ENCODE results near the gene ALG9.
A peak's percentile ranks its signal among the peaks of the same experiment; 100 is the strongest.
"Not testable (repeated sequence)": the region's sequence is repeated elsewhere in the genome, so short reads cannot be mapped to it uniquely, and the experiment has no call there.

Gene ALG9

GRCh38 chr11:111792955-111793500, 78.4 kb downstream of the ALG9 start:
- no peak for DNase-seq

GRCh38 chr11:111792314-111792713, 79.1 kb downstream of the ALG9 start:
- DNase-seq, result no peak

DNA sequence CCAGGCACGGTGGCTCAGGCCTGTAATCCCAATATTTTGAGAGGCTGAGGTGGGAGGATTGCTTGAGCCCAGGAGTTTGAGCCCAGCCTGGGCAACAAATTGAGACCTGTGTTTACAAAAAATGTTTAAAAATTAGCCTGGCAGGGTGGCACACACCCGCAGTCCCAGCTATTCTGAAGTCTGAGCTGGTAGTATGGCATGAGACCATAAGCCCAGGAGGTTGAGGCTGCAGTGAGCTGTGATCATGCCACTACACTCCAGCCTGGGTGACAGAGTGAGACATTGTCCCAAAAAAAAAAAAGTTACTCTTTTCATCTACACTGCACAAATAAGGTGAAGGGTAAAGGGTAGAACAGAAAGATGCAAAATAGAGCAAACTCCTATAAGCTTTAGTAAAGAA, 82.9 kb downstream of the ALG9 start:
- DNase-seq, result no peak

GRCh38 chr11:111788051-111788450, 83.3 kb downstream of the ALG9 start:
- DNase-seq, result no peak

DNA sequence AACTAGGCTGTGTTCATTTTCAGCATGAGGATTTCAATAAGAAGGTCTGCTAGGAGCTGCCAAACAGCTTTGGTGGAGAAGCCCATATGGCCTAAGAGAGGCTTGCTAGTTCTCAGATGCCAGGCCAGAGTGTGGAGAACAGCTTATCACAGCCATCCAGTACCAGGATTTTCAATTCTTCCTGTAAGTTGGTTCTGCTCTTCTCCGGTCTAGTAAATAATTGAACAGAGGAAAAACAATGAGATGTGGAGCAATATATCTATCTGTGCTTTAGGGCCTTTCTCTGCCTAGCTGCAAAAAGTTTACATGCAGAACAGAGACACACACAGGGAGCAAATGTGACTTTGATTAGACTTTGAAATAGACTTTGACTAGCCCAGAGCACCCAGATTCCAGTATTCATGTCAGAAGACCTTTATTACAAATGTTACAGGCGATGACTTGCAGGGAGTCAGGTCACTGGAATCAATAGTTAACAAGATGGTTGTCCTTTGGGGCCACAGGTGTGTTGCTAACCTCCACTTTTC, 85.4 kb downstream of the ALG9 start:
- no peak for DNase-seq

GRCh38 chr11:111785076-111785475, 86.3 kb downstream of the ALG9 start:
- no peak for DNase-seq

GRCh38 chr11:111784311-111784710, 87.1 kb downstream of the ALG9 start:
- not testable (repeated sequence) for DNase-seq

DNA sequence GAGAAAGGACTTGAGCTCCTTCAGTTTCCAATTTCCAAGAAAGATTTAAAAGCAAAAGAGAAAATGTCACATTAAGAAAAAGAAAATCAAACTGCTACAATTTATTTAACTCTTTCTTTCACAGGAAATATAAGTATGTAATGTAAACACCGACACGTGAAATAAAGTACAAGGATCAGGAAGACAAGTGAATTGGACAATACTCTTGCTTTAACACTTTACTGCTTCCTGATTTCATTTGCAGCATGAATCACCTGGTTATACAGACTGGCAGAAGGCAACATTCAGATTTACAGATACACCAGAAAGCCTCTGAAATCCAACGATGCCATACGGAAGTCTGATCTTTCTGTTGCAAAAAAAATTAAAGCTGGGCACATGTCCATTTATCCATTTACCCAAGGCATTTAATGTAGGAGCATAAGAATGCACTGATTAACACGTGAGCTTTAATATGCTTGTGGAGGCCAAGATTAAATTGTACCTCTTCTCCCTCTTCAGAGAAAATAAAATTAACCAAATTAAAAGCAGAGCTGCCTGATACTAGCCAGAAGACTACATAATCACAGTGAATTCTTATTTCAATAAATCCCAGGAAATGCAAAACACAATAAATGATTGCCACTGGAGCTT, 89.2 kb downstream of the ALG9 start:
- DNase-seq, result no peak

- no peak for DNase-seq
Measured at GRCh38 chr11:111779118-111779517, 92.3 kb downstream of the ALG9 start.

GRCh38 chr11:111778047-111778558, 93.3 kb downstream of the ALG9 start:
- no peak for DNase-seq

GRCh38 chr11:111777094-111778046, 94.0 kb downstream of the ALG9 start:
- DNase-seq, result peak; percentile 70

DNA sequence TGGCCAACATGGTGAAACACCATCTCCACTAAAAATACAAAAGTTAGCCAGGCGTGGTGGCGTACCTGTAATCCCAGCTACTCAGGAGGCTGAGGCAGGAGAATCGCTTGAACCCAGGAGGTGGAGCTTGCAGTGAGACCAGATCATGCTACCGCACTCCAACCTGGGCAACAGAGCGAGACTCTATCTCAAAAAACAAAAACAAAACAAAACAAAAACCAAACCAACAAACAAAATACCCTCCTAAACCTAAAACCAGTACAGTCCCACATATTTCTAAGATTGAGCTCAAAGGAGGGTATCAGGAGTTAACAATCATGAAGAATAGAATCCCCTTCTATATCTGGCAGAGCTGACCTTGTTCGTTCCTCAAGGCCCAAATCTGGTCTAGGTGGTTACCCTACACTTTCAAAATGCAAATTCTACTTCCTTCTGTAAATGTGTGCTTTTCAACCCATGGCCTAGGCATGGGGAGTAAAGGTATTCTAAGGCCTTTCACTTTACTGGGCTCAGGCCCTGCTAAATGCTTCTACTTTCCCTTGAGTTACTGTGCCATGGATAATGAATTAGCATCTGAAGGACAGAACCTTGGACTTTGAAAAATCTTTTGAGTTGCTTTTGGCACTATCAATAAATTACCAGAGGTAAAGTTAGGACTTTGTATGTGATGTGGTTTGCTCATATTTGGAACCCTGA, 94.8 kb downstream of the ALG9 start:
- no peak for DNase-seq

- no peak for DNase-seq
Measured at GRCh38 chr11:111774955-111775710, 96.2 kb downstream of the ALG9 start.

GRCh38 chr11:111772535-111772934, 98.8 kb downstream of the ALG9 start:
- no peak for DNase-seq

DNA sequence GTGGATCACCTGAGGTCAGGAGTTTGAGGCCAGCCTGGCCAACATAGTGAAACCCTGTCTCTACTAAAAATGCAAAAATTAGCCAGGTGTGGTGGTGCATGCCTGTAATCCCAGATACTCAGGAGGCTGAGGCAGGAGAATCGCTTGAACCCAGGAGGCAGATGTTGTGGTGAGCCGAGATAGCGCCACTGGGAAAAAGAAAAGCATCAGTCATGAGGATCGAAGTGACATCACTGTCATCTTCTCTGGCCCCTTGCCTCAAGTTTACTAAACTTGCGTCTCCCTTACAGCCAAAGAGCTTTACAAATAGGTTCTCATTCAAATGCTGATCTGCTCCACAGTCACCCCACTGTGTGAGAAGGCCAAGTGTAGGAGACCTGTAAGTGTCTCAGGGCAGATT, 100.2 kb downstream of the ALG9 start:
- not testable (repeated sequence) for DNase-seq

DNA sequence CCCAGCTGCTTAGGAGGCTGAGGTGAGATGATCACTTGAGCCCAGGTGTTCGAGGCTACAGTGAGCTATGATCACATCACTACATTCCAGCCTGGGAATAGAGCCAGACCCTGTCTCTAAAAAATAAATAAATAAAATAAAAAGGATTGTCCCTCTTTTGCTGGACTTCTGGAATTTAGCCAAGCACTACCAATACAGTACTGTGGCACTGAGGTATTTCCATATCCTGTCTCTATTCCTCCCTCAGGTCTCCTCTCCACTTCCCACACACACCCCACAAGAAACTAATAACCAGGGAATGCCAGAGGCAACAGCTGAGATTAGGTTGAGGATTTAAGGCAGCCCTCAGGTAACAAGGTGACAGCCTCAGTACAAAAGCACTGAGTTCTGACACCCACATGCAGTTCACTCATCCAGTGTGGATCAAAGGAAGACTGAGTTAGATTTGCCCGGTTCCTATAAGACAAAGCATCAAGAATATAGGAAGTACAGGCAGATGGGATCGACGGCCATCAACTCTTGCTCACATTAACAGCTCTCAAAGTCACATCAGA, 100.7 kb downstream of the ALG9 start:
- no peak for DNase-seq

DNA sequence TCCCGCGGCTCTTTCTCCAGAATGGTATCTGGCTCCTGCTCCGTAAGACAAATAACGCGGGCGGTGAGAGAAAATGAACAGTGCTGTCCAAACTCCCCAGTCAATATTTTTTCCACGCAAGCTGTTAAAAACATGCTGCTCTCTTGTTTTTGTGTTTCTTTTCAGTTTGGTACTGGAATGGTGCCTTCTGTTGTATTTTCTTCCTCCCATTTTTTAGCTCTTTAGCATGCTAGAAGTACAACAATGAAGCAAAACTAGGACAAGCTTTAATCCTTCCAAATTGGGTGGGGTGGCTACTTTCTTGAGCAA, 104.6 kb downstream of the ALG9 start:
- DNase-seq, result no peak

GRCh38 chr11:111765984-111766833, 105.2 kb downstream of the ALG9 start, which contains the start of gene PPP2R1B:
TSS of gene PPP2R1B (minus strand) at chr11:111766389. CDS start at chr11:111766361, 28 bp downstream.
- DNase-seq, result peak; percentile 73

- DNase-seq, result no peak
Measured at GRCh38 chr11:111765320-111765983, 105.9 kb downstream of the ALG9 start.

DNA sequence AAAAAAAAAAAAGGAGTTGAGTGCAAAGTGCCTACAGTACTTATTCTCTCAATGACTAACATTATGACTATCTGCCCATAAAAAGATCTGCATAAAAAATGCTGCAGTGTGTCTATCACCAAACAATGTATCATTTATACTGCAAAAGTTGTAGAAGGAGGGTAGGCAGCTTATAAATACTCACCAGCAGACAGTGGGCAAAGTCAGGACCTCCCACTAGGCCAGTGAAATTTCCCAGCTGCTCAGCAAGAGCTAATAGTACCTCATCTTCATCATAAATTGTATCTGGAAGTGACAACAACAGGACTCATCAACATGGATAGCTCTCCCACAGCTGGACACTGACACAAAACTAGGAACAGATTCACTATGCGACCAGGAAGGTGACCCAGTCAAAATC, 106.8 kb downstream of the ALG9 start:
- DNase-seq, result no peak
